A673 (cell line): ENCODE results near the gene KDM3A. TPM values are rescaled to one million over a fixed set of nuclear protein-coding genes. Genes with fewer than 3 reads are reported as not detected.

ENCODE experiments used
- BruUV-seq: library from RNA; stranded (reverse); fragments of 400-500 nt; replicated peaks from 2 replicates; lab custom pipeline; 2021; lab: Mats Ljungman, UMichigan
- CTCF ChIA-PET: fragments of 300-600 bp; sonication (Branson Sonifier 250); formaldehyde crosslinking; loops from one replicate; lab custom pipeline; 2022; ENCODE audit warnings: antibody characterized with exemption; lab: Charles Lee
- POLR2A ChIA-PET: fragments of 300-600 bp; sonication (Branson Sonifier 250); formaldehyde crosslinking; loops from one replicate; lab custom pipeline; 2022; ENCODE audit warnings: antibody characterized with exemption; ENCODE audit not compliant: low non-redundant PET; lab: Charles Lee
- DNase-seq: peaks from one replicate; pipeline ENCODE4 v3.0.0-alpha.2; 2015; ENCODE audit warnings: low spot score
- H3K27ac ChIP-seq: fragments of 200-600 bp; sonication (generic); 2 replicates; pipeline ENCODE4 v1.5.1; 2016; ENCODE audit warnings: mixed run types, low read depth, mild to moderate bottlenecking, mixed read lengths, antibody characterized with exemption, low read length; ENCODE audit not compliant: poor library complexity, severe bottlenecking
- H3K27me3 ChIP-seq: fragments of 200-600 bp; sonication (generic); replicated peaks from 2 replicates; pipeline ENCODE4 v1.6.1; 2017; ENCODE audit warnings: mixed run types, low read depth, mild to moderate bottlenecking, mixed read lengths, antibody characterized with exemption, low read length; ENCODE audit not compliant: insufficient read depth, poor library complexity
- H3K36me3 ChIP-seq: fragments of 200-600 bp; sonication (generic); 2 replicates; pipeline ENCODE4 v1.6.1; 2016; ENCODE audit warnings: mixed run types, mild to moderate bottlenecking, mixed read lengths, antibody characterized with exemption, low read length; ENCODE audit not compliant: insufficient read depth, poor library complexity, severe bottlenecking
- H3K4me1 ChIP-seq: fragments of 200-600 bp; sonication (generic); 2 replicates; pipeline ENCODE4 v1.6.1; 2017; ENCODE audit warnings: mixed run types, mild to moderate bottlenecking, mixed read lengths, antibody characterized with exemption, low read length; ENCODE audit not compliant: insufficient read depth, poor library complexity, severe bottlenecking
- H3K4me3 ChIP-seq: fragments of 200-600 bp; sonication (generic); 2 replicates; pipeline ENCODE4 v1.5.1; 2016; ENCODE audit warnings: low read depth, mixed run types, mild to moderate bottlenecking, mixed read lengths, low read length; ENCODE audit not compliant: poor library complexity, severe bottlenecking
- H3K9me3 ChIP-seq: fragments of 200-600 bp; sonication (generic); 2 replicates; pipeline ENCODE4 v1.6.1; 2016; ENCODE audit warnings: mixed run types, low read depth, mild to moderate bottlenecking, mixed read lengths, antibody characterized with exemption, low read length; ENCODE audit not compliant: poor library complexity, severe bottlenecking
- CTCF ChIP-seq: fragments of 300-800, 200-600 bp; sonication (generic); conservative IDR thresholded peaks from 2 replicates; pipeline ENCODE4 v1.5.1; 2017; ENCODE audit warnings: low read depth, mild to moderate bottlenecking, antibody characterized with exemption, low read length, moderate library complexity, mixed read lengths
- EZH2 ChIP-seq: fragments of 200-600 bp; sonication (generic); IDR thresholded peaks from 2 replicates; pipeline ENCODE4 v1.6.1; 2017; ENCODE audit warnings: borderline replicate concordance, low read depth, mild to moderate bottlenecking, mixed read lengths, antibody characterized with exemption, low read length; ENCODE audit not compliant: poor library complexity, severe bottlenecking
- intact Hi-C: fragments of 100-400 bp; cut with micrococcal nuclease; formaldehyde crosslinking; loops from one replicate; pipeline ENCODE4 v1.10.0; 2022; ENCODE audit not compliant: unreplicated experiment
- total RNA-seq: library from RNA; stranded (reverse); gene quantifications from 2 replicates; pipeline ENCODE4 v1.2.3, GENCODE V29; 2021

Gene KDM3A
- total RNA-seq, 1 experiment from 2014 or later: 40.7 TPM

- peaks cover 26% of the 10 kb centered on the region for H3K4me1 ChIP-seq
- ChIA-PET POLR2A (no interaction called here), CTCF (no interaction called here)
- H3K27me3 ChIP-seq: no peaks in the 10 kb centered on the region
- H3K4me3 ChIP-seq: no peak overlapping the region
- H3K36me3 ChIP-seq: no peaks in the 10 kb centered on the region
- H3K9me3 ChIP-seq: no peaks in the 10 kb centered on the region
- intact Hi-C loops: no loop called here
- H3K27ac ChIP-seq: no peak overlapping the region
- no TSS peak for BruUV-seq
- peak; percentile 8 for DNase-seq
- TF ChIP-seq CTCF (no peak), EZH2 (no peak)
These were observed 29.8 kb upstream of the KDM3A start for GRCh38 chr2:86411396-86411795.

- POLR2A ChIA-PET: no interaction called here
- no TSS peak for BruUV-seq
- intact Hi-C loops: no loop called here
- DNase-seq: no peak
- H3K4me3 ChIP-seq: no peak overlapping the region
- CTCF ChIA-PET: no interaction called here
- no peak overlapping the region for H3K27ac ChIP-seq
- H3K9me3 ChIP-seq: no peaks in the 10 kb centered on the region
- no peaks in the 10 kb centered on the region for H3K36me3 ChIP-seq
- H3K27me3 ChIP-seq: no peaks in the 10 kb centered on the region
- no peak for TF ChIP-seq CTCF
- no peak for TF ChIP-seq EZH2
- peaks cover 32% of the 10 kb centered on the region for H3K4me1 ChIP-seq
These were observed 29.2 kb upstream of the KDM3A start for GRCh38 chr2:86412007-86412406.

GRCh38 chr2:86413296-86414094 is 27.7 kb upstream of the KDM3A start:
- ChIA-PET CTCF (no interaction called here), POLR2A (no interaction called here)
- Histone ChIP-seq H3K4me3 (peak overlapping the region; percentile 12), H3K27me3 (no peaks in the 10 kb centered on the region), H3K4me1 (peaks cover 40% of the 10 kb centered on the region), H3K9me3 (no peaks in the 10 kb centered on the region), H3K27ac (peak overlapping the region; percentile 58), H3K36me3 (no peaks in the 10 kb centered on the region)
- intact Hi-C loops: no loop called here
- BruUV-seq: no TSS peak
- TF ChIP-seq CTCF (no peak), EZH2 (no peak)
- peak; percentile 82 for DNase-seq
